K562 (cell line): ENCODE results near the gene TMEM61. TPM values are rescaled to one million over a fixed set of nuclear protein-coding genes. Genes with fewer than 3 reads are reported as not detected.

Experiments used
- ATF1 ChIP-seq, 2 experiments: fragments of 450-650 bp in 1 of 2; IDR thresholded peaks; 2 replicates each; pipeline ENCODE4 v1.6.1; 2016; ENCODE audit warnings: missing compliant biosample characterization in 1 of 2, missing genetic modification characterization in 1 of 2
- CBFA2T3 ChIP-seq: fragments of 450-650 bp; IDR thresholded peaks from 2 replicates; pipeline ENCODE4 v1.6.1; 2017
- ELF2 ChIP-seq: fragments of 250-450 bp; sonication (Bioruptor Pico); IDR thresholded peaks from 2 replicates; pipeline ENCODE4 v1.5.0; 2021; ENCODE audit warnings: mild to moderate bottlenecking
- NEUROD1 ChIP-seq: fragments of 150-350 bp; IDR thresholded peaks from 2 replicates; pipeline ENCODE4 v1.6.1; 2014; ENCODE audit warnings: borderline replicate concordance, low read length, low read depth; ENCODE audit not compliant: partially characterized antibody
- PHTF2 ChIP-seq: fragments of 250-450 bp; sonication (Bioruptor Pico); IDR thresholded peaks from 2 replicates; pipeline ENCODE4 v1.5.0; 2021; ENCODE audit warnings: mild to moderate bottlenecking
- RBM25 ChIP-seq: fragments of 200-400 bp; formaldehyde crosslinking; IDR thresholded peaks from 2 replicates; pipeline ENCODE4 v1.6.1; 2018; ENCODE audit warnings: low read length, low read depth, moderate library complexity; ENCODE audit not compliant: severe bottlenecking
- RCOR1 ChIP-seq, 2 experiments: IDR thresholded peaks; 2 replicates each; pipeline ENCODE4 v1.6.1; 2012; ENCODE audit warnings: low read depth in 2 of 2, low read length in 2 of 2, borderline replicate concordance in 1 of 2, improper control_type of control experiment in 1 of 2
- SMC3 ChIP-seq: conservative IDR thresholded peaks from 2 replicates; pipeline ENCODE4 v1.6.1; 2011; ENCODE audit warnings: low read depth, low read length, improper control_type of control experiment; ENCODE audit not compliant: insufficient read depth
- polyA plus RNA-seq, 8 experiments: library from polyadenylated mRNA; depleted of rRNA in 4 of 8; stranded (reverse) in 5 of 8; unstranded in 3 of 8; fragments of >200 nt; fragmentation: Nextera tagmentation in 2 of 8; fragmentation: Illumina TruSeq in 1 of 8; extraction: Ambion mirVana in 2 of 8; extraction: Trizol in 1 of 8; gene quantifications; 2 replicates each; pipeline versions ENCODE4 v1.2.1 to v1.2.3, GENCODE V29; 2011 to 2014; ENCODE audit warnings: inconsistent platforms in 1 of 8, missing spikeins in 1 of 8
- total RNA-seq, 7 experiments: library from RNA; depleted of rRNA in 6 of 7; stranded (reverse); fragments of >200 nt in 6 of 7; fragmentation: Illumina TruSeq in 2 of 7; extraction: Trizol in 2 of 7; gene quantifications; 2 replicates each; pipeline versions ENCODE4 v1.2.1 to v1.2.3, GENCODE V29; 2011 to 2021; ENCODE audit warnings: low replicate concordance in 1 of 7
- TF ChIP-seq, protein P1 (sequence below), 2 experiments: IDR thresholded peaks; 2 replicates each; pipeline ENCODE4 v1.6.1; 2012; ENCODE audit warnings: improper control_type of control experiment in 2 of 2, low read depth in 2 of 2, low read length in 2 of 2, borderline replicate concordance in 1 of 2
- TF ChIP-seq, protein P2 (sequence below), 2 experiments: fragments of 250-450 bp in 1 of 2; fragments of 450-650 bp in 1 of 2; sonication (Bioruptor Pico) in 1 of 2; IDR thresholded peaks; 2 replicates each; pipeline versions ENCODE4 v1.6.1 to v1.8.0; 2016 to 2021; ENCODE audit warnings: mild to moderate bottlenecking in 2 of 2, moderate library complexity in 2 of 2, missing compliant biosample characterization in 1 of 2, missing genetic modification characterization in 1 of 2
- TF ChIP-seq, protein P3 (sequence below): fragments of 450-650 bp; formaldehyde crosslinking; IDR thresholded peaks from 2 replicates; pipeline ENCODE4 v1.4.0; 2020; ENCODE audit warnings: mild to moderate bottlenecking, moderate library complexity

Gene TMEM61
- total and polyA plus RNA-seq, 9 of the 15 experiments (the other 6 are each of a cell fraction or from before 2014, with no cell fraction given): not detected

DNA sequence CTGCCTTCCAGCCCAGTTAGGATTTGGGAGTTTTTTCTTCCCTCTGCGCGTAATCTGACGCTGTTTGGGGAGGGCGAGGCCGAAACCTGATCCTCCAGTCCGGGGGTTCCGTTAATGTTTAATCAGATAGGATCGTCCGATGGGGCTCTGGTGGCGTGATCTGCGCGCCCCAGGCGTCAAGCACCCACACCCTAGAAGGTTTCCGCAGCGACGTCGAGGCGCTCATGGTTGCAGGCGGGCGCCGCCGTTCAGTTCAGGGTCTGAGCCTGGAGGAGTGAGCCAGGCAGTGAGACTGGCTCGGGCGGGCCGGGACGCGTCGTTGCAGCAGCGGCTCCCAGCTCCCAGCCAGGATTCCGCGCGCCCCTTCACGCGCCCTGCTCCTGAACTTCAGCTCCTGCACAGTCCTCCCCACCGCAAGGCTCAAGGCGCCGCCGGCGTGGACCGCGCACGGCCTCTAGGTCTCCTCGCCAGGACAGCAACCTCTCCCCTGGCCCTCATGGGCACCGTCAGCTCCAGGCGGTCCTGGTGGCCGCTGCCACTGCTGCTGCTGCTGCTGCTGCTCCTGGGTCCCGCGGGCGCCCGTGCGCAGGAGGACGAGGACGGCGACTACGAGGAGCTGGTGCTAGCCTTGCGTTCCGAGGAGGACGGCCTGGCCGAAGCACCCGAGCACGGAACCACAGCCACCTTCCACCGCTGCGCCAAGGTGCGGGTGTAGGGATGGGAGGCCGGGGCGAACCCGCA, 59.1 kb downstream of the TMEM61 start, which contains the start of gene PCSK9 (continued):
- TF ChIP-seq, protein P1, sequence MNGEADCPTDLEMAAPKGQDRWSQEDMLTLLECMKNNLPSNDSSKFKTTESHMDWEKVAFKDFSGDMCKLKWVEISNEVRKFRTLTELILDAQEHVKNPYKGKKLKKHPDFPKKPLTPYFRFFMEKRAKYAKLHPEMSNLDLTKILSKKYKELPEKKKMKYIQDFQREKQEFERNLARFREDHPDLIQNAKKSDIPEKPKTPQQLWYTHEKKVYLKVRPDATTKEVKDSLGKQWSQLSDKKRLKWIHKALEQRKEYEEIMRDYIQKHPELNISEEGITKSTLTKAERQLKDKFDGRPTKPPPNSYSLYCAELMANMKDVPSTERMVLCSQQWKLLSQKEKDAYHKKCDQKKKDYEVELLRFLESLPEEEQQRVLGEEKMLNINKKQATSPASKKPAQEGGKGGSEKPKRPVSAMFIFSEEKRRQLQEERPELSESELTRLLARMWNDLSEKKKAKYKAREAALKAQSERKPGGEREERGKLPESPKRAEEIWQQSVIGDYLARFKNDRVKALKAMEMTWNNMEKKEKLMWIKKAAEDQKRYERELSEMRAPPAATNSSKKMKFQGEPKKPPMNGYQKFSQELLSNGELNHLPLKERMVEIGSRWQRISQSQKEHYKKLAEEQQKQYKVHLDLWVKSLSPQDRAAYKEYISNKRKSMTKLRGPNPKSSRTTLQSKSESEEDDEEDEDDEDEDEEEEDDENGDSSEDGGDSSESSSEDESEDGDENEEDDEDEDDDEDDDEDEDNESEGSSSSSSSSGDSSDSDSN (IDR thresholded peaks at IDR 0.05; ENCODE audit: borderline replicate concordance in 1 of 2, low read depth in 2 of 2, low read length in 2 of 2): peak; percentile 5 to 50; a peak in 2 of 4 replicates
- no peak for TF ChIP-seq CBFA2T3
- no peak for TF ChIP-seq SMC3
- no peak for TF ChIP-seq RBM25
- peak in 1 of 2 experiments; percentile 72; a peak in 2 of 4 replicates for TF ChIP-seq RCOR1 (IDR thresholded peaks at IDR 0.05; ENCODE audit: borderline replicate concordance in 1 of 2, low read depth in 2 of 2, low read length in 2 of 2)
- TF ChIP-seq PHTF2 (CRISPR knock-in tag): no peak
- TF ChIP-seq NEUROD1: peak; percentile 39
- TF ChIP-seq ATF1 (CRISPR knock-in tag; IDR thresholded peaks at IDR 0.05): no peak
- peak; percentile 92 for TF ChIP-seq ATF1 (tag; IDR thresholded peaks at IDR 0.05)
- TF ChIP-seq, protein P2, sequence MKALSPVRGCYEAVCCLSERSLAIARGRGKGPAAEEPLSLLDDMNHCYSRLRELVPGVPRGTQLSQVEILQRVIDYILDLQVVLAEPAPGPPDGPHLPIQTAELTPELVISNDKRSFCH (CRISPR knock-in tag; IDR thresholded peaks at IDR 0.05): no peak
- TF ChIP-seq, protein P2 (tag; IDR thresholded peaks at IDR 0.05): no peak
- 0 out of 2 replicates have a peak, but pooled peaks have one; percentile 58 for TF ChIP-seq ELF2 (CRISPR knock-in tag)
- TF ChIP-seq, protein P3, sequence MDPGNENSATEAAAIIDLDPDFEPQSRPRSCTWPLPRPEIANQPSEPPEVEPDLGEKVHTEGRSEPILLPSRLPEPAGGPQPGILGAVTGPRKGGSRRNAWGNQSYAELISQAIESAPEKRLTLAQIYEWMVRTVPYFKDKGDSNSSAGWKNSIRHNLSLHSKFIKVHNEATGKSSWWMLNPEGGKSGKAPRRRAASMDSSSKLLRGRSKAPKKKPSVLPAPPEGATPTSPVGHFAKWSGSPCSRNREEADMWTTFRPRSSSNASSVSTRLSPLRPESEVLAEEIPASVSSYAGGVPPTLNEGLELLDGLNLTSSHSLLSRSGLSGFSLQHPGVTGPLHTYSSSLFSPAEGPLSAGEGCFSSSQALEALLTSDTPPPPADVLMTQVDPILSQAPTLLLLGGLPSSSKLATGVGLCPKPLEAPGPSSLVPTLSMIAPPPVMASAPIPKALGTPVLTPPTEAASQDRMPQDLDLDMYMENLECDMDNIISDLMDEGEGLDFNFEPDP (CRISPR knock-in tag): no peak
